ENCODE measurements around the gene PGD.

DNA sequence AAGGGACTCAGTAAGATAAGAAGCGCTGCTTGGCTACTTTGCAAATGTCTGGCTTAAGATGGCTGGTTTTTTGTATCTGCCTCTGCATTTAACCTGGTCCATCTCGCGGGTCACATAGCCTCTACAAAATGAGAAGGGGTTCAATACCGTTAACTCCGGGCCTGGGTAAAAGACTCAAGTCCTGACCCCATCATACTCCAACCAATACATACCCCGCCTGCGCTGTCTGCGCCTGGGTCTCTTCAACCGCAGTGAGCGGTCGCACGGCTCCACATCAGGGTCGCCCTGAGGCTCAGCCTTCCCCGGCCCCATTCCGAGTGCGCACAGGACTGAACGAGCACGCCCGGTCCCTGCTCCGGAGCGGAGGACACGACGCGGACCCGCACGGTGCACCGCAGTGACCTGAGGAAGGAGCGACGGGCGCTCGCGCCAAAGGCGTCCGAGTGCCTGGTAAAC, 558 bp upstream of the PGD start:
- no peak for TF ChIP-seq CTCF (optimal IDR thresholded peaks at IDR 0.05 in 1 of 3, IDR thresholded peaks at IDR 0.05 in 1 of 3, conservative IDR thresholded peaks at IDR 0.05 in 1 of 3; ENCODE audit: extremely low read depth in 1 of 3, insufficient read depth in 2 of 3, low read length in 3 of 3)
- TF ChIP-seq EZH2 (IDR thresholded peaks at IDR 0.05; ENCODE audit: low read length): no peak
